SU-DHL-6 (cell line): Measurements from ENCODE around the gene PKNOX2.

Experiments used
- EZH2phosphoT487 ChIP-seq: fragments of 200-600 bp; sonication (generic), shearing (Covaris generic); conservative IDR thresholded peaks from 2 replicates; pipeline ENCODE4 v1.6.1; 2018; ENCODE audit warnings: mild to moderate bottlenecking, antibody characterized with exemption, low read length, moderate library complexity, mixed read lengths
- TF ChIP-seq, protein P1 (sequence below): fragments of 200-600 bp; sonication (generic); IDR thresholded peaks from one replicate; pipeline ENCODE4 v1.5.1; 2017; ENCODE audit warnings: antibody characterized with exemption, mild to moderate bottlenecking, low read length, moderate library complexity; ENCODE audit not compliant: insufficient read depth, poor library complexity, severe bottlenecking

DNA sequence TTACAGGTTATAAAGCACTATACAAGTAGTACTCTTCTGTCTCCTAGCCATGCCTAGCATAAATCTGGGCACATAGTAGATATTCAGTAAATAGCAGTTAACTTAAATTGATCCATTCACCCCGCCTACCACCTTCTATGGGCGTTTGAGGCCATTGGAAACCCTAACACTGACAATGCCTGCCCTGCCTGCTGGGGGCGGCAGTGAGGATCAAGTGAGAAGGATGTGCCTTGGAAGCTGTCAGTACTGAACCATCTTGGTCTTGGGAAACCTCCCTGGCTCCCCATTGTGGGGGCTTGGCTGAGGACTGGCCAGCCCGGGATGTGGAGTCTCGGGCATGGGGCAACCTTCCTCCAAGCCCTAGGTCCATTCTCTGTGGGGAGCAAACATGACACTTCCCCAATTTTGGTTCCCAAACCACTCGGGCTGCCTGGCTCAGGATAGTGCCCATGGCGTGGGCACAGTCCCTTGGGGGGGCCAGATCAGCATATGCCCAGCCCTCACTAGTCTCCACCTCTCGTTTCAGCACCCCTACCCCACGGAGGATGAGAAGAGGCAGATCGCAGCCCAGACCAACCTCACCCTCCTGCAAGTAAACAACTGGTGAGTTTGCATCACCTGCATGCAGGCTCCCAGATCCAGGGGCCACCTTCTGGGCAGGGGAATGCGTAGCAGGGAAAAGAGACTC is 264.1 kb downstream of the PKNOX2 start:
- TF ChIP-seq, protein P1, sequence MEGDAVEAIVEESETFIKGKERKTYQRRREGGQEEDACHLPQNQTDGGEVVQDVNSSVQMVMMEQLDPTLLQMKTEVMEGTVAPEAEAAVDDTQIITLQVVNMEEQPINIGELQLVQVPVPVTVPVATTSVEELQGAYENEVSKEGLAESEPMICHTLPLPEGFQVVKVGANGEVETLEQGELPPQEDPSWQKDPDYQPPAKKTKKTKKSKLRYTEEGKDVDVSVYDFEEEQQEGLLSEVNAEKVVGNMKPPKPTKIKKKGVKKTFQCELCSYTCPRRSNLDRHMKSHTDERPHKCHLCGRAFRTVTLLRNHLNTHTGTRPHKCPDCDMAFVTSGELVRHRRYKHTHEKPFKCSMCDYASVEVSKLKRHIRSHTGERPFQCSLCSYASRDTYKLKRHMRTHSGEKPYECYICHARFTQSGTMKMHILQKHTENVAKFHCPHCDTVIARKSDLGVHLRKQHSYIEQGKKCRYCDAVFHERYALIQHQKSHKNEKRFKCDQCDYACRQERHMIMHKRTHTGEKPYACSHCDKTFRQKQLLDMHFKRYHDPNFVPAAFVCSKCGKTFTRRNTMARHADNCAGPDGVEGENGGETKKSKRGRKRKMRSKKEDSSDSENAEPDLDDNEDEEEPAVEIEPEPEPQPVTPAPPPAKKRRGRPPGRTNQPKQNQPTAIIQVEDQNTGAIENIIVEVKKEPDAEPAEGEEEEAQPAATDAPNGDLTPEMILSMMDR = no peak
- no peak for TF ChIP-seq EZH2phosphoT487
